Cardiac muscle cell (in vitro differentiated cells and primary cell): ENCODE results near the gene ATP5F1E. TPM values are rescaled to one million over a fixed set of nuclear protein-coding genes. Genes with fewer than 3 reads are reported as not detected.

Experiments
- DNase-seq, 2 donors: peaks; one replicate each; pipeline versions ENCODE4 v3.0.0 to v3.0.0-alpha.2; 2010 to 2017; ENCODE audit warnings: low read depth in 1 of 2, low spot score in 1 of 2
- H3K27ac ChIP-seq: fragments of 200-600 bp; sonication (generic); 2 replicates; pipeline ENCODE4 v1.5.1; 2016
- H3K27me3 ChIP-seq: fragments of 200-600 bp; sonication (generic); 2 replicates; pipeline ENCODE4 v1.6.0; 2016; ENCODE audit warnings: control low read depth
- H3K36me3 ChIP-seq: fragments of 200-600 bp; sonication (generic); 2 replicates; pipeline ENCODE4 v1.5.1; 2016; ENCODE audit warnings: control low read depth
- H3K4me1 ChIP-seq: fragments of 200-600 bp; sonication (generic); 2 replicates; pipeline ENCODE4 v1.8.1; 2017; ENCODE audit warnings: low read depth, mild to moderate bottlenecking, mixed run types
- H3K4me3 ChIP-seq: fragments of 200-600 bp; sonication (generic); 2 replicates; pipeline ENCODE4 v1.5.1; 2016; ENCODE audit warnings: mild to moderate bottlenecking
- H3K9me3 ChIP-seq: fragments of 200-600 bp; sonication (generic); 2 replicates; pipeline ENCODE4 v1.5.1; 2017; ENCODE audit warnings: low read depth, mild to moderate bottlenecking, control low read depth
- CTCF ChIP-seq: IDR thresholded peaks from 2 replicates; pipeline ENCODE4 v1.5.1; 2012; ENCODE audit warnings: low read depth, mild to moderate bottlenecking, low read length
- polyA plus RNA-seq: library from polyadenylated mRNA; unstranded; fragments of >200 nt; fragmentation: Nextera tagmentation; extraction: Ambion mirVana; gene quantifications from 2 replicates; pipeline ENCODE4 v1.2.1, GENCODE V29; 2016
- total RNA-seq: library from RNA; depleted of rRNA; stranded (reverse); fragments of >200 nt; gene quantifications from 2 replicates; pipeline ENCODE4 v1.2.3, GENCODE V29; 2016

The ATP5F1E gene
- total and polyA plus RNA-seq, 2 experiments from 2014 or later: 17.9 to 281 TPM

- TF ChIP-seq CTCF: no peak
- Histone ChIP-seq H3K9me3 (no peaks in the 10 kb centered on the region), H3K36me3 (peaks cover 41% of the 10 kb centered on the region), H3K27me3 (no peaks in the 10 kb centered on the region), H3K4me3 (no peak overlapping the region), H3K4me1 (peaks cover 14% of the 10 kb centered on the region), H3K27ac (no peak overlapping the region)
- DNase-seq: no peak
Observed at GRCh38 chr20:59025511-59025910, 6.6 kb downstream of the ATP5F1E start.

DNA sequence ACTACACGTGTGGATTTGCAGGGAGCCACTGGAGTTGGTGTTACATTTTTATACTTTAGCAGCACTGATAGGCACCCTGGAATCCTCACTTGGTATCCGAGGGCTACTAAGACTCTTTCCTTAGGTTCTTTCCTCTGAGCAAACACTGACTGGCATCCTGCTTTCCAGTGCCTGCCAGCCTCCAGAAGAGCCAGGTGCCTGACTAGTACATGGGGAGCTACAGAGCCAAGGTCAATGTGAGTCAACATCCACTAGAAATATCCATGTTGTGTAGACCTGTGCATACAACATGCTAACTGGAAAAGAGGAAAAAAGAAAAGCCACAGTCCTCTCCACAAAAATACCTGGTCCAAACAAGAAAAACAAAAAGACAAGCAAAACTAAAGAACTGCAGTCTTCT is 7.0 kb downstream of the ATP5F1E start:
- TF ChIP-seq CTCF: no peak
- peaks cover 14% of the 10 kb centered on the region for H3K4me1 ChIP-seq
- no peaks in the 10 kb centered on the region for H3K9me3 ChIP-seq
- peaks cover 38% of the 10 kb centered on the region for H3K36me3 ChIP-seq
- H3K27ac ChIP-seq: peak overlapping the region; percentile 26
- DNase-seq: no peak
- H3K27me3 ChIP-seq: no peaks in the 10 kb centered on the region
- no peak overlapping the region for H3K4me3 ChIP-seq

GRCh38 chr20:59024111-59024530 is 8.0 kb downstream of the ATP5F1E start:
- Histone ChIP-seq H3K27me3 (no peaks in the 10 kb centered on the region), H3K36me3 (peaks cover 31% of the 10 kb centered on the region), H3K4me3 (no peak overlapping the region), H3K4me1 (peaks cover 7% of the 10 kb centered on the region), H3K9me3 (no peaks in the 10 kb centered on the region), H3K27ac (no peak overlapping the region)
- no peak for TF ChIP-seq CTCF
- DNase-seq: no peak

- H3K4me3 ChIP-seq: no peak overlapping the region
- H3K27ac ChIP-seq: no peak overlapping the region
- no peaks in the 10 kb centered on the region for H3K27me3 ChIP-seq
- DNase-seq: no peak
- peaks cover 28% of the 10 kb centered on the region for H3K36me3 ChIP-seq
- peaks cover 7% of the 10 kb centered on the region for H3K4me1 ChIP-seq
- H3K9me3 ChIP-seq: no peaks in the 10 kb centered on the region
- no peak for TF ChIP-seq CTCF
Observed at GRCh38 chr20:59023616-59024015, 8.5 kb downstream of the ATP5F1E start.

DNA sequence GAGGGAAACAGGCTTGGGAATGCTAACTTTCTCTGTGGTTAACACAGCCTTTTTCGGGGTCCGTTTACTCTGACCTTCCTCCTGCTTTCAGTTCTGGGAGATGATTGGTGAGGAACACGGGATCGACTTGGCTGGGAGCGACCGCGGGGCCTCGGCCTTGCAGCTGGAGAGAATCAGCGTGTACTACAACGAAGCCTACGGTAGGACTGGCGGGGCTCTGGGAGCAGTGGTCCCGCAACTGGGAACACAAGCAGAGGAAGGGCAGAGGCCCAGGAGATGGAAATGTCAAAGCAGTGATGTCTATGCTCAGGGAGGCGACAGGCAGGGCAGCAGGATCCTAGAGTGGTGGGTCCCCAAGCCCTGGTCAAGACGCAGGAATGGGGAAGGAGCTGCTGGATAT is 9.4 kb downstream of the ATP5F1E start:
- Histone ChIP-seq H3K27ac (no peak overlapping the region), H3K4me3 (no peak overlapping the region), H3K27me3 (no peaks in the 10 kb centered on the region), H3K9me3 (no peaks in the 10 kb centered on the region), H3K4me1 (peaks cover 7% of the 10 kb centered on the region), H3K36me3 (peaks cover 22% of the 10 kb centered on the region)
- no peak for TF ChIP-seq CTCF
- DNase-seq: no peak
